ENCODE measurements around the gene GTF3C2. TPM values are rescaled to one million over a fixed set of nuclear protein-coding genes. Genes with fewer than 3 reads are reported as not detected.

Gene GTF3C2
- total and polyA plus RNA-seq, 9 of the 15 experiments (the other 6 are each of a cell fraction or from before 2014, with no cell fraction given): 35.5 to 96.8 (median 53.0) TPM

- H3K27ac ChIP-seq (ENCODE audit: extremely low read depth, low read depth, low read length): peak overlapping the region; percentile 92
- no peak for FAIRE-seq
- peaks cover 16% of the 10 kb centered on the region; the same call in 2 of the 3 replicates for H3K79me2 ChIP-seq (ENCODE audit: control insufficient read depth, insufficient read depth, low read length)
- H3K4me3 ChIP-seq: peak overlapping the region; percentile 84
- no peaks in the 10 kb centered on the region for H3K9me3 ChIP-seq (replicated peaks; ENCODE audit: control insufficient read depth, insufficient read depth, low read depth, low read length)
- POLR2A ChIA-PET: interaction anchor here (0.7 to 4.3 kb wide), 10 partner anchors 9 to 293 kb away, joined by 3 to 41 read pairs (median 4); partner anchors contain the start of genes EIF2B4, GTF3C2, KHK and PPM1G
- no peaks in the 10 kb centered on the region for H3K9me1 ChIP-seq (ENCODE audit: control insufficient read depth, insufficient read depth, low read length)
- DNase-seq (ENCODE audit: extremely low read depth in 1 of 4, low spot score in 3 of 4): no peak
- in situ Hi-C loops (cut with MboI) (no loop called here), intact Hi-C loops (cut with micrococcal nuclease) (no loop called here)
- CTCF ChIA-PET (ENCODE audit: low intra/inter-chr PET ratio): no interaction called here
- BruUV-seq (replicated peaks): no TSS peak
- peaks cover 81% of the 10 kb centered on the region for H3K36me3 ChIP-seq (ENCODE audit: control insufficient read depth, insufficient read depth, low read length)
- H3K4me1 ChIP-seq (replicated peaks in 1 of 2; ENCODE audit: control insufficient read depth in 2 of 2, insufficient read depth in 2 of 2, low read length in 2 of 2): peaks cover 7 to 42% of the 10 kb centered on the region in 2 experiments
- no peaks in the 10 kb centered on the region for H4K20me1 ChIP-seq (replicated peaks; ENCODE audit: control insufficient read depth, insufficient read depth, low read length)
- H3K4me2 ChIP-seq (ENCODE audit: insufficient read depth, low read length): peak overlapping the region; percentile 95
- H3K9ac ChIP-seq (ENCODE audit: insufficient read depth in 1 of 2, low read depth in 2 of 2, low read length in 2 of 2): peak overlapping the region in 1 of 2 experiments; percentile 83; a peak in 2 of 4 replicates
- WGBS (ENCODE audit: insufficient coverage, low coverage, missing lambda C conversion rate): 67% methylated on average over 2 of the region's 2 CpGs
- ATAC-seq: no peak
- H2AFZ ChIP-seq (ENCODE audit: low read depth, low read length): no peak overlapping the region
- no peaks in the 10 kb centered on the region for H3K27me3 ChIP-seq (ENCODE audit: control insufficient read depth in 2 of 2, insufficient read depth in 2 of 2, low read length in 2 of 2)
- TF ChIP-seq HDAC3 (IDR thresholded peaks at IDR 0.05; ENCODE audit: borderline replicate concordance, partially characterized antibody) (no peak), ZNF518B (CRISPR knock-in tag; IDR thresholded peaks at IDR 0.05) (0 out of 2 replicates have a peak, but pooled peaks have one; percentile 70), LEF1 (IDR thresholded peaks at IDR 0.05) (no peak), POLR2H (tag; IDR thresholded peaks at IDR 0.05; ENCODE audit: low read depth) (0 out of 2 replicates have a peak, but pooled peaks have one; percentile 10), ZZZ3 (IDR thresholded peaks at IDR 0.05) (0 out of 2 replicates have a peak, but pooled peaks have one; percentile 37), ATF6 (CRISPR knock-in tag; IDR thresholded peaks at IDR 0.05) (0 out of 2 replicates have a peak, but pooled peaks have one; percentile 13), PML (IDR thresholded peaks at IDR 0.05; ENCODE audit: low read length) (0 out of 2 replicates have a peak, but pooled peaks have one; percentile 14), SRSF1 (IDR thresholded peaks at IDR 0.05; ENCODE audit: low read depth, low read length) (no peak), ZNF79 (CRISPR knock-in tag; IDR thresholded peaks at IDR 0.05; ENCODE audit: low read depth) (no peak), AFF4 (CRISPR knock-in tag; IDR thresholded peaks at IDR 0.05) (0 out of 2 replicates have a peak, but pooled peaks have one; percentile 51)
Measured at GRCh38 chr2:27379383-27379835, 22.8 kb upstream of the GTF3C2 start.
